GM15510 (cell line): ENCODE results near the gene DDOST.

Experiments used
- POLR2A ChIP-seq: IDR thresholded peaks from 3 replicates; pipeline ENCODE4 v1.6.1; 2011; ENCODE audit warnings: borderline replicate concordance; ENCODE audit not compliant: insufficient read length; ENCODE audit errors: extremely low read depth

The DDOST gene

GRCh38 chr1:20698195-20698910 lies 37.2 kb upstream of the DDOST start:
- TF ChIP-seq POLR2A, result no peak

GRCh38 chr1:20697563-20697962 lies 36.4 kb upstream of the DDOST start:
- TF ChIP-seq POLR2A, result no peak

GRCh38 chr1:20696397-20697333 lies 35.5 kb upstream of the DDOST start:
- no peak for TF ChIP-seq POLR2A

- TF ChIP-seq POLR2A, result no peak
These were observed 34.3 kb upstream of the DDOST start for GRCh38 chr1:20695515-20695914.

GRCh38 chr1:20693623-20694022 lies 32.5 kb upstream of the DDOST start:
- TF ChIP-seq POLR2A, result no peak

GRCh38 chr1:20691872-20692271 lies 30.7 kb upstream of the DDOST start:
- TF ChIP-seq POLR2A, result no peak

GRCh38 chr1:20689645-20690056 lies 28.5 kb upstream of the DDOST start:
- TF ChIP-seq POLR2A, result no peak

GRCh38 chr1:20686883-20687725 lies 25.9 kb upstream of the DDOST start:
- no peak for TF ChIP-seq POLR2A

GRCh38 chr1:20685741-20686140 lies 24.6 kb upstream of the DDOST start:
- TF ChIP-seq POLR2A, result no peak

- no peak for TF ChIP-seq POLR2A
These were observed 24.0 kb upstream of the DDOST start for GRCh38 chr1:20685099-20685662.

GRCh38 chr1:20684651-20685050 lies 23.5 kb upstream of the DDOST start:
- no peak for TF ChIP-seq POLR2A

GRCh38 chr1:20684050-20684620 lies 23.0 kb upstream of the DDOST start:
- TF ChIP-seq POLR2A, result no peak

- no peak for TF ChIP-seq POLR2A
These were observed 22.4 kb upstream of the DDOST start for GRCh38 chr1:20683614-20684013.

GRCh38 chr1:20682571-20683236 lies 21.5 kb upstream of the DDOST start:
- TF ChIP-seq POLR2A, result no peak

- TF ChIP-seq POLR2A, result no peak
These were observed 20.8 kb upstream of the DDOST start for GRCh38 chr1:20681999-20682398.

GRCh38 chr1:20680269-20680668 lies 19.1 kb upstream of the DDOST start:
- TF ChIP-seq POLR2A, result no peak
